Lower lobe of right lung (tissue), 2 donors: ENCODE measurements around the gene CYP11A1. TPM values are rescaled to one million over a fixed set of nuclear protein-coding genes. Genes with fewer than 3 reads are reported as not detected.

Experiments
- ATAC-seq, 2 donors: fragments of 200-7000 bp; cut with Tn5 transposase; one replicate each; pipeline ENCODE4 v1.9.1; 2020 to 2022; ENCODE audit warnings: mild to moderate bottlenecking in 2 of 2, moderate library complexity in 2 of 2
- DNase-seq: peaks from one replicate; pipeline ENCODE4 v3.0.0-alpha.2; 2020
- H3K27ac ChIP-seq: fragments of 200-600 bp; one replicate; pipeline ENCODE4 v1.8.0; 2022
- H3K27me3 ChIP-seq: fragments of 200-600 bp; one replicate; pipeline ENCODE4 v1.8.0; 2022; ENCODE audit warnings: low read depth
- H3K36me3 ChIP-seq: fragments of 200-600 bp; one replicate; pipeline ENCODE4 v1.8.0; 2022; ENCODE audit warnings: mild to moderate bottlenecking
- H3K4me1 ChIP-seq: fragments of 200-600 bp; one replicate; pipeline ENCODE4 v1.8.0; 2022
- H3K4me3 ChIP-seq: fragments of 200-600 bp; one replicate; pipeline ENCODE4 v1.8.0; 2022; ENCODE audit warnings: mild to moderate bottlenecking
- H3K9me3 ChIP-seq: fragments of 200-600 bp; one replicate; pipeline ENCODE4 v1.8.0; 2022
- intact Hi-C: fragments of 100-400 bp; cut with DNase I; formaldehyde crosslinking; loops from one replicate; pipeline ENCODE4 v1.11.0; 2022
- long read RNA-seq: library from polyadenylated mRNA; unstranded; transcript quantifications from one replicate; pipeline ENCODE4 v2.0.0, GENCODE V29; 2021
- total RNA-seq: library from RNA; stranded (reverse); fragmentation: NEBNext Ultra II Directional; extraction: Animal tissue kit (Norgen Biotek cat#: 25700); gene quantifications from one replicate; pipeline ENCODE4 v1.2.1, GENCODE V29; 2021
- TF ChIP-seq, protein P1 (sequence below): fragments of 200-600 bp; IDR thresholded peaks from one replicate; pipeline ENCODE4 v1.8.0; 2022; ENCODE audit warnings: antibody characterized with exemption, mild to moderate bottlenecking
- donor health status: DM: no; HTN: yes; CAD: no; lungs with severe emphysema.

Gene CYP11A1
- 0.59 TPM for total RNA-seq
- long read RNA-seq, partial matches to known transcripts: 0 of 1 reads
- long read RNA-seq, other reads (novel, unspliced or antisense): 0 of 1 reads

DNA sequence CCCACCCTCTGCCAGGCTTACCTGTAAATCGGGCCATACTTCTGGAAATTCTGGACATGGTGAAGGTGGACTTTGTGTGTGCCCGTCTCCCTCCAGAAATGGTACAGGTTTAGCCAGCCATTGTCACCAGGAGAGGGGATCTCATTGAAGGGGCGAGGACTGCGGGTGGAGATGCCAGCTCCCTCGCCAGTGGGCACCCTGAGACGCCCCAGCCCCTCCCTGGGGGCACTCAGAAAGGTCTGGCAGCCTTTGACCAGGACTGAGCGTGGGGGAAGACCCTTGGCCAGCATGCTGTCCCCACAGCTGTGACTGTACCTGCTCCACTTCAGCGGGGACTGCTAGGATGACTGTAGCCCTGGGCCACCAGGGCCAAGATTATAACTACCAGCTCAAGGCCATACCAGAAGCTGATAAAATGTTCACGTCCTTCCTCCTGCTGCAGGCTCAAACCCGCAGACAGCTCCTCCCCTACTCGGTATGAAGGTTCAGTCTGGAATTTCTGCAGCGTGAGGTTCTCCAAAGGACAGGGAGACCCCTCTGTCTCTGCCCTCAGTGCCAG is at the start of gene CYP11A1:
Gene CYP11A1 (minus strand): TSS at position 351 of the 559 bp plus-strand sequence. CDS start 61 bp downstream, at position 290.
- TF ChIP-seq, protein P1, sequence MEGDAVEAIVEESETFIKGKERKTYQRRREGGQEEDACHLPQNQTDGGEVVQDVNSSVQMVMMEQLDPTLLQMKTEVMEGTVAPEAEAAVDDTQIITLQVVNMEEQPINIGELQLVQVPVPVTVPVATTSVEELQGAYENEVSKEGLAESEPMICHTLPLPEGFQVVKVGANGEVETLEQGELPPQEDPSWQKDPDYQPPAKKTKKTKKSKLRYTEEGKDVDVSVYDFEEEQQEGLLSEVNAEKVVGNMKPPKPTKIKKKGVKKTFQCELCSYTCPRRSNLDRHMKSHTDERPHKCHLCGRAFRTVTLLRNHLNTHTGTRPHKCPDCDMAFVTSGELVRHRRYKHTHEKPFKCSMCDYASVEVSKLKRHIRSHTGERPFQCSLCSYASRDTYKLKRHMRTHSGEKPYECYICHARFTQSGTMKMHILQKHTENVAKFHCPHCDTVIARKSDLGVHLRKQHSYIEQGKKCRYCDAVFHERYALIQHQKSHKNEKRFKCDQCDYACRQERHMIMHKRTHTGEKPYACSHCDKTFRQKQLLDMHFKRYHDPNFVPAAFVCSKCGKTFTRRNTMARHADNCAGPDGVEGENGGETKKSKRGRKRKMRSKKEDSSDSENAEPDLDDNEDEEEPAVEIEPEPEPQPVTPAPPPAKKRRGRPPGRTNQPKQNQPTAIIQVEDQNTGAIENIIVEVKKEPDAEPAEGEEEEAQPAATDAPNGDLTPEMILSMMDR: no peak
- DNase-seq (no peak), ATAC-seq (no peak)
- no peak within 1 kb of the TSS for H3K27ac ChIP-seq
- no peaks in the 10 kb centered on the region for H3K9me3 ChIP-seq
- H3K36me3 ChIP-seq: no peaks in the 10 kb centered on the region
- intact Hi-C loops: no loop called here
- peaks cover 13% of the 10 kb centered on the region for H3K4me1 ChIP-seq
- no peak within 1 kb of the TSS for H3K4me3 ChIP-seq
- peaks cover 31% of the 10 kb centered on the region for H3K27me3 ChIP-seq

DNA sequence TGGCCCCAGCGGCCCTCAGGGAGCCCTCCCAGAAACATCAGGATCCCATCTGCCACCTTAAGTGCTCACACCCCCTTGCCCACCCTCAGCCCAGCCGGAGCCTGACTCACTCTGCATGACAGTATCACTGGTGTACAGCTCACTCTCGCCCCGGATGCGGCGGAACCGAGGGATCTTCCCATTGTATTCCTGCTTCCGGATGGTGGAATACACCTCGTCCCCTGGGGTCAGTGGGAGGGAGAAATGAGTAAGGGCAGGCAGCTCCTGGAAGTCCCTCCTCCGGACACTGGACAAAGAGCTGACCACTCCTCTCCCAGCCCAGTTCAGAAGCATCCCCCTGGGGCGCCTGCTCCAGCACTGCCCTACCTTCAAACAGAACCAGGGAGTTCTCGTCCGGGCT is 49.8 kb upstream of the CYP11A1 start:
- DNase-seq (no peak), ATAC-seq (no peak)
- no peak overlapping the region for H3K27ac ChIP-seq
- TF ChIP-seq, protein P1: no peak
- H3K36me3 ChIP-seq: peaks cover 9% of the 10 kb centered on the region
- no peak overlapping the region for H3K4me3 ChIP-seq
- peaks cover 5% of the 10 kb centered on the region for H3K4me1 ChIP-seq
- no peaks in the 10 kb centered on the region for H3K9me3 ChIP-seq
- H3K27me3 ChIP-seq: no peaks in the 10 kb centered on the region
- intact Hi-C loops: no loop called here

DNA sequence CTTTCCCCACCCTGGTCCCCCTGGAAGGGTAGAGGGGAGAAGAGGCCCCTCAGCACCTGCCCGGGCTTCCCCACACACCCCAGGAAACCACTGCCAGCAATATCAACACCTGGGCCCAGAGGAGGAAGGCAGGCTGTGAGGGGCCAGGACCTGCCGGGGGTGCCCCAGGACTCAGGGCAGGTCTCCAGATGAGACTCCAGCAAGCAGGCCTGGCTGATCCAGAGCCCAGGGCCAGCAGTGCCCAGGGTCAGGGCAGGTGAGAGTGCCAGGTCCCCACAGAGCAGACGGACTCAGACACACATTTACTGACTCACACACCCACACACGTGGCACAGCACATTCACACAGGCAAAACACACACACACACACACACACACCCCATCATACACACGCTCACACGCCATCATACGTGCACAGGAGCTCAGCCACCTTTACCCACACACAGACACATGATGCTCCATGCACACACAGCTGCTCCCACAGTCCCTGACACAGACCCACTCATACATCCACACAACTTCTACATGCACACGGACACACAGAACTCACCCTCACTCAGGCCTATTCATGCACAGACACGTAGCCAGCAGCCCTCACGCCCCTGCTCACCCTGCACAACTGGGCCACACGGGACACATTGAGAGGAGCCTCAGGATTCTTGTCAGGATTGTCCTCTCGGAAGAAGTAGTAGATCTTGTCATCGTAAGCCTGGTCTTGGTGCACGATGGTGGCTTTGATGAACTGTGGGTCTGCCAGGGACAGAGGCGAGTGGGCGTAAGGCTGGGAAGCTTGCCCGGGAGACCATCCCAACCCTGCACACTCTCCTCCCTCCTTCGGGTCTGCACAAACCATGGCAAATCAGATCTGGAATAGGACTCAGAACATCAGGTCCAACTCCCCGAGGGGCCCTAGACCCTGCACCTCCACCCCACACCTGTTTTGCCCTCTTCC is 48.8 kb upstream of the CYP11A1 start:
- ATAC-seq: no peak
- TF ChIP-seq, protein P1: no peak
- peaks cover 9% of the 10 kb centered on the region for H3K36me3 ChIP-seq
- peaks cover 5% of the 10 kb centered on the region for H3K4me1 ChIP-seq
- H3K27me3 ChIP-seq: no peaks in the 10 kb centered on the region
- intact Hi-C loops: no loop called here
- no peaks in the 10 kb centered on the region for H3K9me3 ChIP-seq
- no peak overlapping the region for H3K4me3 ChIP-seq
- no peak overlapping the region for H3K27ac ChIP-seq
- DNase-seq: no peak

DNA sequence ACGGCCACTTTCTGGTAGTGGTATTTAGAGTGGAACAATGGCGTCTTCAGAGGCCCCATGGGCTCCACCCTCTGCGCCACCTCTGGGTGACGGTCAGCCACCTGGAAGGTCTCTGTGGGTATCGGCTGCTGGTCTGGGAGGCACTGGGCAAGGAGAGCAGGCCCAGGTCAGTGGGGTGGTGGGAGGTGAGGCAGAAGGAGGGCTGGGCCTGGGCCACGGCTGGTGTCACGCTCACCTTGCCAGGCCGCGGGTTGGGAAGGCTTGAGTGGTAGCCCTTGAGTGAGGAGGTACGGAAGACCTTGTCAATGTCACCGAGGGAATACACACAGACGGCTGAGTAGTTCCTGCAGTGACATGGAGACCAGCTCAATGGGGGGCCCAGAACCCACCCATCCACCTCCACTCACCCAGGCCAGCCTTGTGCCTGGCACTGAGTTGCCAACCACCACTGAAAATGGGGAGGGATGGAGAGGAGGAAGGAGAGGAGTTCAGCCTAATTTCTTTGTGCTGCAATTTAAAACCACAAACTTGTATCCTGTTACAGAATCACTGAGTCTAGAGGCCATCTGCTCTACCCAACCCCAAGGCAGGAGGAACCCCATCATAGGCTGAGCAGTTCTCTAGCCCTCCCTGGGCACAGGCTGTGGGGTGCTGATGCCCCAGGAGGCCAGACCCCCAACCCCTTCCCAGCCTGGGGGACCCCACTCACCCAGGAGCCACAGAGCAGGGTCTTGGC is 47.3 kb upstream of the CYP11A1 start:
- H3K36me3 ChIP-seq: peaks cover 9% of the 10 kb centered on the region
- H3K9me3 ChIP-seq: no peaks in the 10 kb centered on the region
- intact Hi-C loops: no loop called here
- no peaks in the 10 kb centered on the region for H3K4me1 ChIP-seq
- no peak for DNase-seq
- H3K4me3 ChIP-seq: no peak overlapping the region
- H3K27me3 ChIP-seq: no peaks in the 10 kb centered on the region
- ATAC-seq: no peak
- H3K27ac ChIP-seq: no peak overlapping the region
- TF ChIP-seq, protein P1: no peak

DNA sequence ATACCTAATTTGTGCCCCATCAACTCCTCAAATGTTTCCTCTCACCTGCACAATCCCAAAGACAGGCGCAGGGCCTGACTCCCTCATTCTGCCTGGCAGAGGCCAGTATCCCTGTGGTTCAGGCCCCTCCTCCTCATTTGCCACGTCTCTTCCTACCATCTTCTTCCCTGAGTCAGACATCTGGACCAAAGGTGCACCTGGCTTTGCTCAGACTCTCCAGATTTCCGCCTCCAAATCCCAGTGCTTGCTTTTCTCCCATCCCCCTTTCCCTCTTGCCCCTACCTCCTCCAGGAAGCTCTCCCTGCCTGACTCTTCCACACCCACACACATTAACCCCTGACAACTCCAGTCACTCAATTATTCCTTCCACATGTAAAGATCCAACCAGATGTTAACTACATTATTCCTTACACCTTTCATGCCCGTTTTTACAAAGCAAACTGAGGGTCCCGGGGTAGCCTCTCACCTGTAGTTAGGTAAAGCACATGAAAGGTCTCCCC is 46.7 kb upstream of the CYP11A1 start:
- Histone ChIP-seq H3K4me1 (no peaks in the 10 kb centered on the region), H3K4me3 (no peak overlapping the region), H3K27me3 (no peaks in the 10 kb centered on the region), H3K36me3 (peaks cover 9% of the 10 kb centered on the region), H3K27ac (no peak overlapping the region), H3K9me3 (no peaks in the 10 kb centered on the region)
- DNase-seq (no peak), ATAC-seq (no peak)
- intact Hi-C loops: no loop called here
- TF ChIP-seq, protein P1: no peak
